GM19463 (cell line): ENCODE measurements around the gene TWIST1.

Experiments
- ATAC-seq: cut with Tn5 transposase; IDR thresholded peaks from one replicate; pipeline ENCODE4 v1.9.1; 2021; ENCODE audit warnings: mild to moderate bottlenecking, moderate library complexity; ENCODE audit not compliant: unreplicated experiment

The TWIST1 gene

GRCh38 chr7:19097165-19098055, 20.0 kb downstream of the TWIST1 start:
- ATAC-seq = no peak

GRCh38 chr7:19095353-19095860, 22.0 kb downstream of the TWIST1 start:
- no peak for ATAC-seq

- ATAC-seq = no peak
Measured at GRCh38 chr7:19094598-19095352, 22.7 kb downstream of the TWIST1 start.

GRCh38 chr7:19094138-19094537, 23.3 kb downstream of the TWIST1 start:
- no peak for ATAC-seq

GRCh38 chr7:19091550-19092200, 25.8 kb downstream of the TWIST1 start:
- ATAC-seq = no peak

- no peak for ATAC-seq
Measured at GRCh38 chr7:19090526-19090925, 26.9 kb downstream of the TWIST1 start.

- no peak for ATAC-seq
Measured at GRCh38 chr7:19089797-19090196, 27.6 kb downstream of the TWIST1 start.

GRCh38 chr7:19089378-19089777, 28.1 kb downstream of the TWIST1 start:
- ATAC-seq = no peak

GRCh38 chr7:19080093-19080492, 37.3 kb downstream of the TWIST1 start:
- no peak for ATAC-seq

GRCh38 chr7:19079066-19079465, 38.4 kb downstream of the TWIST1 start:
- no peak for ATAC-seq

- no peak for ATAC-seq
Measured at GRCh38 chr7:19069842-19070241, 47.6 kb downstream of the TWIST1 start.

- no peak for ATAC-seq
Measured at GRCh38 chr7:19066170-19066569, 51.3 kb downstream of the TWIST1 start.
